GM21619 (cell line): ENCODE measurements around the gene KIF12.

Experiments used
- ATAC-seq: cut with Tn5 transposase; IDR thresholded peaks from one replicate; pipeline ENCODE4 v1.9.1; 2021; ENCODE audit not compliant: unreplicated experiment

The KIF12 gene

DNA sequence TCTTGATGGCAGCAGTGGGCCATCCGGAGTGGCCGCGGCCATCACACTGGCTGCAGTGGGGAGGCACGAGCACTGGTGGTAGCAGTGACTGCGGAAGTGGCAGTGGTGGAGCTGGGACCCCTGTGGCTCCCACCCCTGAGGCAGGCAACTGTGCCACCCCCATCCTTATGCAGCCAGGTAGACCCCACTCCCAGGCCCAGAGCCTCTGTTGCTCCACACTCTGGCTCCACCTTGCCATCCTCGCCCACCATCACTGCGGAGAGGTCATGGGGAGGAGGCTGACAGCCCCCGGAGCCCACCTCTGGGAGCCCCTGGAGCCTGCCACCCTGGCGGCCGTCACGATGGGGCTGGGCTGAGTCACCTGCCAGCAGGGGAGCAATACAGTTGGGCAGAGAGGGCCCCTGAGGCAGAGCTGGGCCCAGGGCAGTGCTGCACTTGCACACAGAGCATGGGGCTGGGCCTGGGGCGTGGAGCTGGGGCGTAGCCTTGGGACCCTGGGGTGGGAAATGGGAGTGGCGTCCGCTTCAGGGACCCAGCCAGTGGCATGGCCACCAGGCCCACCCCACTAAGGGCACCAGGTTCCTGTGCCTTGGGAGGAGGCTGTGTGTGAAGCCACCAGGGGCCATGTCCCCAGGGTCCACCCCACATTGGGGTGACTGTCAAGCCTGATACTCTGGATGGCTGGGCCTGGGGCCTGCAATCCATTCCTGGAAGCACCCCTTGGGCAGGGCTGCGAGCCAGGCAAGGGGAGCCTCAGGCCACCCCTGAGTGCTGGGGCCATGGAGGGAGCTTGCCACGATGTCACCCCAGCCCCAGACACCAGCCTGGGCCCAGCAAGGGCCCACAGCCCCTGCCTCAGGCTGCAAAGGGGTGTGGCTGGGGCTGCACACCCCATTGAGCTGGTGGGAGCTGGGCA is 28.6 kb downstream of the KIF12 start:
- ATAC-seq, result no peak

GRCh38 chr9:114069476-114070187 is 29.5 kb downstream of the KIF12 start:
- no peak for ATAC-seq

DNA sequence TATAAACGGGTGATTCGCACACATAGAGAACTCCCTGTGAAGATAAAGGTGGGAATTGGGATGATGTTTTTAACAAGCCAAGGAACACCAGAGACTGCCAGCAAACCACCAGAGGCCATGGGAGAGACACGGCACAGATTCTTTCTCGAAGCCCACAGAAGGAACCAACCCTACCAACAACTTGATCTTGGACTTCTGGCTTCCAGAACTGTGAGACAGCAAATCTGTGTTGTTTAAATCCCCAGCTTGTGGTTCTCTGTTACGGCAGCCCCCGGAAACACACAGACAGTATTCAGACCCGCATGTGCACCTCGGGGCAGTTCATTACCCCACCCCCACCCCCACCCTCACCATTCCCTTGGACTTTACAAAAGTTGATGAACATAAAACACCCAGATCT is 33.8 kb downstream of the KIF12 start:
- no peak for ATAC-seq

GRCh38 chr9:114061830-114062474 is 37.1 kb downstream of the KIF12 start:
- no peak for ATAC-seq

DNA sequence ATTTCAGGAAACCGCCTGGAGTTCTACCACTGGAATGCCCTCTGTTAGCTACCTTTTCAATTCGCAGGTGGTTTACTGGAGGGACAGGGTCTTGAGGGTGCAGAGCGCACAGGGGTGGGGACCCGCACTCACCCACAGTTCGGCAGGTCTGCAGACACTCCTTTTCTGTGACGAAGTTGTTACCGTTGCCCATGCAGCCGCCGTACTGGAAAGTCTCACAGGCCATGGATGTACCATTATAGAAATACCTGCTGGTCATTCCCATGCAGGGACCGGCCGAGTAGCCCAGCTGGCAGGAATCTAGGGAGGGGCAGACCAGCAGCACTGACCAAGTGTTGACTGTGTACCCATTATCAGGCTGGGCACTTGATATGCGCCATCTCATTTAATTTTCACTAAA is 37.8 kb downstream of the KIF12 start:
- ATAC-seq, result no peak

- no peak for ATAC-seq
Observed at GRCh38 chr9:114060711-114061110, 38.4 kb downstream of the KIF12 start.

DNA sequence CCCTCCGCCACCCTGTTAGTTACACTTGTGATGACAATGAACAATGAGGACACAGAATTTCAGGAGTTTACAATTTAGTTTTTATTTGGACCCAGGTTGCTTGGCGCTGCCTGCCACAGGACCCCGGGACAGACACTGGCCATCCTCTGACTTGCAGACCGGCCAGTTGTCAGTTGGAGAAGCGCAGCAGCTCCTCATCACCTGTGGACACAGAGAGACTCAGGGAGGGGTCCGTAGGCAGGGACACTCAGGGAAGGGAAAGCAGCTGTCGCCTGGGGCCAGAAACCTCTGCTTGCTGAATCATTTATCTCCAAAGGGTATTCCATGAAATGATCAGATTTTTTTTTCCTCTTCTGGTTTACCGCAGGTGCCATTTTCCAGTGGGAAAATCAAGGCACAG is 39.0 kb downstream of the KIF12 start:
- ATAC-seq, result no peak

- no peak for ATAC-seq
Observed at GRCh38 chr9:114059047-114059803, 39.9 kb downstream of the KIF12 start.

DNA sequence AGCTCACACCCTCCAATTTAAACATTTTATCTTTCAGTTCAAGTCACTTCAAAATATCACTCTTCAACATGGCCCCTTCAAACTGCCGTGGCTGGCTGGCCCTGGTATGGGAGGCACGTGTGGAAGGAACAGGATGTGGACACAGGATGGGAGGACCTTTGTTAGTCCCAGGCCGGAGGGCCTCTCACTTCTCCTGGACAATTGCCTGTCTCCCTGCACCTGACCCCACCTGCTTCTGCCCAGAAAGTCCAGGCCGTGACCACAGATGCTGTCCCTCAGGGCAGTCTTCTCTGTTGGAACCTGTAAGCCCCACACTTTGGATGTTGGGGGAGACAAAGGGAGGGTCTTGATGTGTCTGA is 40.4 kb downstream of the KIF12 start:
- ATAC-seq, result no peak

GRCh38 chr9:114057161-114057885 is 41.8 kb downstream of the KIF12 start:
- ATAC-seq, result no peak

- ATAC-seq, result no peak
Observed at GRCh38 chr9:114056527-114056926, 42.6 kb downstream of the KIF12 start.

DNA sequence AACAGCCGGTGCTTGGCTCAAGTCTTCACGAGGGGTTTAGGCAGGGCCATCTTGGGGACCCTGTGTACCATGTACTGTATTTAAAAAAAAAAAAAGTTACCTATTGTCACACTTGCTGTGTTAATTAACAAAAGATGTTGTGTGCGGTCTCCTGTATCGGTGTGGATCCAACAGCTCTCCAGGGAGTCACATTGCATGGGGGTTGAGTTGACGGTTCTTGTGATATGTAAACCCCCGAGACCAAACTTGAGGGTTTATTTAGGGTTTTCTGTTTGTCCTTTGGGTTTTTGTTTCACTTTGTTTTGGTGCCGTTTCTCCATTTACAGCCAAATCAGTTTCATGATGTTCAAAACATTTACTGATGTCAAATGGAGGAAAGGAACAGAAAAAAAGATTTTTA is 43.2 kb downstream of the KIF12 start:
- no peak for ATAC-seq

DNA sequence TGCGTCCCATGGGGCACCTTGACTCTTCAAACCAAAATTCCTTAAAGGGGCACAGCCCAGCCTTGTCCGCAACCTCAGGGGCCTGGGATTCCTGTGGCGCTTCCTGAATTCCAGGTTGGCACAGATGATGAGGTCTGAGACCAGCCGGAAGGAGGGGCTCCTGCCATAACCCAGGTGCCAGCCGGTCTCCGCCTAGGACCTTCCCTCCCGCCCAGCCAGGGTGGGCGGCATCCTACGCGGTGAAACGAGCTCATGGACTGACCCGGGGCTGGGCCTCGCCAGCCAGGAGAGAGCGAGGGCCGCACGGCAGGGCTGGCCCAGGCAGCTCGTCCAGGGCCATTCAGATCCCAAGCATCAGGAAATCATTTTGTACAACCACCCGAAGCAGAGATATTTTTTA is 44.0 kb downstream of the KIF12 start:
- no peak for ATAC-seq

- no peak for ATAC-seq
Observed at GRCh38 chr9:114054191-114054690, 44.9 kb downstream of the KIF12 start.

DNA sequence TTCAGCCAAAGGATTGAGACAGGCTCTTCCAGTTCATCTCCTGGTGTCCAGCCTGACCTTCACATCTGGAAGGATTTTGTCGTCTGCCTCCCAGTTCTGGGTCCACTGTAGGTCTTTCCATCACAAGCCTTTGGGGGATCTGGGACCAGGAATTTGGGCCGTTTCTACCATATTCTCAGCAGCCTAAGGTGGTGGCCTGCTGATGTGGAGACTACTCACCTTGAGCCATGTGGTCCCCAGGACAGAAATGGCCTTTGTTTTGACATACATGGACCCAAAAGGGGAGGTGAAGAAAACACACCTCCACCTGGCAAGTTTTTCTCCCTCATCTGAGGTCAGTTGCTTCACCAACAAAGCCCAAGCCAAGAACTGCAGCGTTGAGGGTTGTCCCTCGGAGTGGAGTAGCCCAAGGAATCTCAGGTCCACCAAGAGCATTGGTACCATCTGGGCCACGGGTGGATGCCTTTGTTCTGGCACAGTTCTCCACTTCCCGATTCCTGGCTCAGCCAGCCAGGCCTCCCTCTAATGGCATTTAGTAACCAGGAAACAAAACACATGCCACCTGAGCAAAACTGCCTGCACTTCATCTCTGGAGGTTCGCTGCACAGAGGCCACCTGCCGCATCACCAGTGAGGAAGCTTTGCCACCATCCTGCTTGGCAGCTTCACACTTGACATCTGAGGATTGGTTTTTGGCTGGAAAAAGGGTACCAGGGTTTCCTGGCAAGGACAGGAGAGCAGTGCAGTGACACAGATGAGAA is 45.7 kb downstream of the KIF12 start:
- no peak for ATAC-seq

DNA sequence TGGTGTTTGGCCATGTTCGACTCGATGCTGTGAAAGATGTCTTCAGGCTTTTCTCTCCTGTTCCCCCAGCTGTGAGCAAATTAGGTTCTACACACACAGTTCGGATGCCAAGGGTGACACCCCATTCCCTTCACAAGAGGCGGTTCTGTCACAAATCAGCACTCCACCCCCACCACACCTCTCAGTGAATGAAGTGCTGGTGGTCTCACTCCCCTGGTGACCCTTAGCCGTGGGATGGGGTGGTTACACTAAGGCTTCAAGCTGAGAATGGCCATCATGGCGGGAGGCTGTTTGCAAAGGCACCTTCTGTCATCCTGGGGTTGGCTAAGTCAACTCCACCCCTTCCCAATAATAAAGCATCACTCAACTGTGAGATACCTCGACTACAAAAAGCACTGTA is 47.4 kb downstream of the KIF12 start:
- no peak for ATAC-seq

- no peak for ATAC-seq
Observed at GRCh38 chr9:114051281-114051680, 47.8 kb downstream of the KIF12 start.

DNA sequence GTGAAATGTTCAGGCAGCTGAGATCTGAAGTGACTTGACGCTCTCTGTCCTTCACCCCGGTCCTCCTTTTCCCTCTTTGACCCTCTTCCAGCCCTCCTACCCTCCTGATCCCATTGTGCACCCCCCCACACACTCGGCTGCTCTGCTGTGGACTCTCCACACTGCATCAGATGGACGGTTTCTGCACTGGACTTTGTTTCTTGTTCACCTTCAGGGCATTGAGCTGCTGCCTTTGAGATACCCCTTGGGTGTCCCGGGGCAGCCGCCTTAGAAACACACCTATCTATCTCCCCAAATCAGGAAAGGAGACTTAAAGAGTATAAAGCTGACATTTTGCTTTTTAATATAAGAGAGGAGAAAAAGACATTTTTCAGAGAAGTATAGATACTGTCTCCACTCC is 48.4 kb downstream of the KIF12 start:
- ATAC-seq, result no peak

DNA sequence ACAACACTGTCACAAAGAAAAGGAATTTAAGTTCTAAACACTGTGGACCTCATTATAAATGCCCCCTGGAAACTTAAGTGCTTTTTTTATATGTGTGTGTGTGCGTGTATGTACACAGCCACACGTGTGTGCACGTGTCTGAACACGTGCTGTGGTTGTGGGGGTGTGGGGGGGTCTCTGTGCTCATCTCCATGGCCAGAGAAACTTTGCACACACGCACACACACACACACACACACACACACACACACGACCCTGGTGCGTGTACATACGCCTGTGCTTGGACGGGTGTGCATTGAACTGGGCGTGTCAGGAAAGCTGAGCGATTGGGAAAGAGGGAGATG is 48.9 kb downstream of the KIF12 start:
- ATAC-seq, result no peak
